RWPE1 (cell line): ENCODE results near the gene RNF187.
A peak's percentile ranks its signal among the peaks of the same experiment; 100 is the strongest.

ENCODE experiments used
- CTCF ChIA-PET: fragments of 350-600 bp; sonication (Branson Sonifier 250); formaldehyde crosslinking; extraction: SDS; loops from one replicate; lab custom pipeline; 2021; lab: Yijun Ruan, JAX
- POLR2A ChIA-PET: fragments of 400-600 bp; formaldehyde crosslinking; extraction: SDS; loops from one replicate; lab custom pipeline; 2020; ENCODE audit warnings: antibody characterized with exemption; ENCODE audit not compliant: low non-redundant PET; lab: Yijun Ruan, JAX
- DNase-seq: peaks from one replicate; pipeline ENCODE4 v3.0.0; 2012; ENCODE audit warnings: low spot score
- H3K27ac ChIP-seq: fragments of 450-650 bp; 2 replicates; pipeline ENCODE4 v1.5.1; 2017
- CTCF ChIP-seq: fragments of 450-650 bp; conservative IDR thresholded peaks from 2 replicates; pipeline ENCODE4 v1.5.1; 2017; ENCODE audit warnings: low read depth, mild to moderate bottlenecking

Gene RNF187

GRCh38 chr1:228490120-228491078, 3.2 kb downstream of the RNF187 start:
- POLR2A ChIA-PET, result interaction anchor here (0.5 kb wide), 1 partner anchor 32 kb away, joined by 6 read pairs; no protein-coding TSS in a partner anchor

GRCh38 chr1:228493141-228494043, 6.2 kb downstream of the RNF187 start:
- POLR2A ChIA-PET, result no interaction called here

More at GRCh38 chr1:228490120-228491078, 3.2 kb downstream of the RNF187 start:
- CTCF ChIA-PET, result interaction anchor here (1.0 to 2.0 kb wide), 2 partner anchors 10 to 32 kb away, joined by 4 to 5 read pairs; a partner anchor contains a TSS
- peak overlapping the region; percentile 96 for H3K27ac ChIP-seq
- TF ChIP-seq CTCF, result no peak
- DNase-seq, result no peak

GRCh38 chr1:228494044-228494353, 6.8 kb downstream of the RNF187 start:
- CTCF ChIA-PET, result no interaction called here
- DNase-seq, result no peak
- H3K27ac ChIP-seq, result peak overlapping the region; percentile 32; the same call in 1 of the 2 replicates
- no peak for TF ChIP-seq CTCF
- POLR2A ChIA-PET, result no interaction called here

More at GRCh38 chr1:228493141-228494043, 6.2 kb downstream of the RNF187 start:
- no peak for TF ChIP-seq CTCF
- CTCF ChIA-PET, result no interaction called here
- no peak for DNase-seq
- H3K27ac ChIP-seq, result peak overlapping the region; percentile 5; the same call in 1 of the 2 replicates

GRCh38 chr1:228494391-228494790, 7.2 kb downstream of the RNF187 start:
- no peak for TF ChIP-seq CTCF
- CTCF ChIA-PET, result no interaction called here
- POLR2A ChIA-PET, result no interaction called here
- no peak for DNase-seq
- H3K27ac ChIP-seq, result peak overlapping the region; percentile 32

GRCh38 chr1:228494970-228495853, 8.0 kb downstream of the RNF187 start:
- CTCF ChIA-PET, result no interaction called here
- peak overlapping the region; percentile 32 for H3K27ac ChIP-seq
- no peak for DNase-seq
- POLR2A ChIA-PET, result no interaction called here
- no peak for TF ChIP-seq CTCF
